Measurements from ENCODE around the gene UBR4.

The UBR4 gene

DNA sequence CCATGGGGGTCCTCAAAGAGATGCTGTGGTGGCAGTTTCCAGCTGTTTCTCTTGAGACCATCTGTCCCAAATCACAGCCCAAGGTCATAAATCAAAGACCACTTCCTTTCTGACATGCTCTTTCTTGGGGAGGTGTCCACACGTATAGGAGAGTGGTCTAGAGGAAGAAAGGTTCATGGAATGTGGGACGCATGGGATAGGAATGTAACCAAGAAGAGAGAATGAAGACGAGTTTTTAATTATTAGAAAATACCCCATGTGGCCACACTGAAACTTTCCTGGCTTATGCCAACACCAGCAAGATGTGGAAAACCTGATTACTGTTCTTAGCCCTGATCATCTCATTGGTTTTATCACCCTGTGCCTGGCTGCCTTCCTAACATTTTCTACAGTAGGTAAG, 129.3 kb downstream of the UBR4 start:
- peak overlapping the region in 2 of 7 experiments; percentile 5 to 10 for H3K4me3 ChIP-seq
- H3K27ac ChIP-seq = peak overlapping the region in 19 of 21 experiments; percentile 26 to 86 (median 66)

DNA sequence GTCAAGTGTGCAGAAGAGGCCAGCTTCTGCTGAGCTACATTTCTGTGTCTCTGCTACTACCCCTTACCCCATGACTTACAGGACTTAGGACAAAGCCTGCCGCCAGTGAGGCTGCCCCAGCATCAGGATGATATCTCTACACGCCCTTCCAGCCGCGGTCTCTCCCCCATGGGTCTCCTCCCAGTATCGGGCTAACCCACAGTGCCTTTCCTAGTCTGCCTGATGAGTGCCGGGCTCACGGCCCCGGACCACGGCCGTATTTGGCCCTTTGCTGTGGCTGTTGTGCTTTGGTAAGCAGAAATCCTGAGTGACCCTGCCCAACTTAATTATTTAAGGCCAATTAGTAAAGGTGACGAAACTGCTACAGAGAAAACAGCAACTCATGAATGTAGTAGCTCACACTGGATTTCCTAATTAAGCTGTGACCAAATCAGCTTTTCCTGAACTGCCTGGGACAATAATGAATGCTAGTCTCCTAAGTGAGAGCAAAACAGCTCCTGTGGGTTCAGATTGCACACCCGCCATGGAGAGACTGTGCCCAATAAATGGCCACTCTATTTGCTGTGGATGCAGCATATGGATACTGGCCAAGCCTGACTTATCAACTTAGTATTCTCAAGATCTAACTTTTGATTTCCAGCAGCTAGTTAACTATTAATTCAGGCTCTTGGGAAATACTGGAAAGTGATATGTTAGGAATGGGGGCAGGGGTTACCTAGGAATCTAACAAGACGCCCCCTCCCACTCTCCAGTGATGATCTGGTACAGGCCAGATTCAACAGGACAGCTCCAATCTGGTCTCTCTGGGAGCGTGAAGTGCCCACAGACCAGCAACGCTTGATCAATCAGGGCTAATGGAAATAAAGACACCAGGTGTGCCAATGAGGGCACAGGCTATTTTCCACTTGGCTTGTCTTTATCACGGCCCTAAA, 130.3 kb downstream of the UBR4 start:
- Histone ChIP-seq H3K27ac (peak overlapping the region in 17 of 21 experiments; percentile 2 to 86 (median 65)), H3K4me3 (no peak overlapping the region)

DNA sequence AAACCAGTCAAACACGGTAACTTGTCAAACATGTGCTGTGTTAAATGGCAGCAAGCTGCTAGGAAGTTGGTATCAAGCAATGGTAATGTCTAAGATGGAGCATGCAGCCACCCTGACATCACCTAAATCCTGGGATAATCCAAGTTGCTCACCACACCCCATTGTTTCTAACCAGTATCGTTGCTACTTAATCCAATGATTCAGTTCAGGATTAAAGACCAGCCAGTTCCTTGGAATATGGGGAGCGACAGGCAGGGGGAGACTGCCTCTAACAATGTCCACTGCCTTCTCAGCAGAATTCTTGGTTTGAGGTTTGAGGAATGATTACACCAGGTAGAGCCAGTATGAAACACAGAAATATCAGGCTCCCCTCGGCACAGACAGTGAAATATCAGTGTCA, 131.5 kb downstream of the UBR4 start:
- no peak overlapping the region for H3K27ac ChIP-seq

DNA sequence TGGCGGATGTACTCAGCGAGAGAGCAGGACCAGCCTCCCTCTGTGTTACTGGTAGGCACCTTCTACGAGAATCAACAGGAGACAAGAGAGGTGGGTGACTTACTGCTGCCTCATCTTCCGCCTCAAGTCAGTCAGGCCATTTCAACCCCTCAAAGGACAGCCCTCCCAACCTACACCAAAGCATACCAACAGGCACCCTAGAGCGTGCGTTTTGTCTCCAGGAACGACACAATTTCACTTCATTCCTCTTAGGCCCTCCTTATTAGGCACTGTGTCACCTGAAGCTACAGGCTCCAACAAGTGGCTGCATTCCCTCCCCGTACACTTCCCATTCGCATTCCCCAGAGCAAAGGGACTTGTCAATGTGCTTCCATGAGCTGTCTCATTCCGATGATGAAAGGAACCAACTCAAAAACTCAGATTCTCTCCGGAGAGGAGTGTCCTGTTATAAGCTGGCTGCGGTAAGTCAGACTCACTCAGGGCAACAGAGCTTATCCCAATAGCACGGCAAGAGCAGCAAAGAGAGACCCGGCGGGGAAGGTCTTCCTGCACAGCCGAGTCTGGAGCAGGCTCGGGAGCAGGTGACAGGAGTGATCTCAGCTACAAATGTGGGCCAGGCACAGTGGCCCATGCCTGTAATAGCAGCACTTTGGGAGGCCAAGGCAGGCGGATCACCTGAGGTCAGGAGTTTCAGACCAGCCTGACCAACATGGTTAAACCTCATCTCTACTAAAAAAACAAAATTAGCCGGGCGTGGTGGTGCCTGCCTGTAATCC, 133.0 kb downstream of the UBR4 start:
- Histone ChIP-seq H3K27ac (peak overlapping the region in 11 of 21 experiments; percentile 6 to 87 (median 66)), H3K4me3 (no peak overlapping the region)

More for the DNA sequence above, 131.5 kb downstream of the UBR4 start:
- no peak overlapping the region for H3K4me3 ChIP-seq

DNA sequence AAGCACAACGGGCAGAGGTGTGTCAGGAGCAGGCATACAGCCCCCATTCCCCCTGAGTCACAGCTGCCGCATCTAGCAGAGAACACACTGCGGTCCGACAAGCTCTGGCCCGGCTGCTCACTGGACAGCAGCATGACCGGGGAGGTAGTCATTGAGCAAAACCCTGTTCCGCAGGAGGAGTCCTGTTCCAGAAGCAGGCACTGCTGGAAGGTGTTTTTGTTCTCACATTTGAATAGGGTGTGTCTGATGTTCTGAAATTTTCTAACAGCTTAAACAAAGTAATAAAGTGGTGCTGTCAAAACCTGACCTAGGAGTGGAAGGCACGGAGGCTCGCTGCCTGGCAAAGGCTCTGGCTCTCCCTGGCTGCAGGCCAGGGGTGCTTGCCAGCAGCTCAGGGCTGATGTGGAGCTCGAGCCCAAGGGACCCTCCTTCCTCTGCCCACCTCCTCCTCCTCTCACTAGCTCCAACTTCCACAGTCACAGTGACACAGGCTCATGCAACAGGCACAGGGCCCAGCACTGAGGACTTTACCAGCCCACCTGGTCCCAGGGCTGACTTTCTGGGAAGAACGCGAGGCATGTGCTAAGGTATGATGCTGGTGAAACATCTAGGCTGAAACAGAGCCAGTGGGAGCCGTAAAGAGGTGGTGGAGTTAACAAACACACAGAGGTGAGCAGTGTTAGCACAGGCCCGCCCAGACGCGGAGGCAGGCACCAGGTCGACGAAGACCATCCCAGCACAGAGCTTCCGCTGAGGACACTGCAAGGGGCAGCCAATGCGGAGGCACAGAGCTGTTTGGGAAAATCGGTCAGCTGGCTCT, 135.0 kb downstream of the UBR4 start:
- Histone ChIP-seq H3K27ac (peak overlapping the region in 20 of 21 experiments; percentile 48 to 87 (median 76)), H3K4me3 (no peak overlapping the region)

DNA sequence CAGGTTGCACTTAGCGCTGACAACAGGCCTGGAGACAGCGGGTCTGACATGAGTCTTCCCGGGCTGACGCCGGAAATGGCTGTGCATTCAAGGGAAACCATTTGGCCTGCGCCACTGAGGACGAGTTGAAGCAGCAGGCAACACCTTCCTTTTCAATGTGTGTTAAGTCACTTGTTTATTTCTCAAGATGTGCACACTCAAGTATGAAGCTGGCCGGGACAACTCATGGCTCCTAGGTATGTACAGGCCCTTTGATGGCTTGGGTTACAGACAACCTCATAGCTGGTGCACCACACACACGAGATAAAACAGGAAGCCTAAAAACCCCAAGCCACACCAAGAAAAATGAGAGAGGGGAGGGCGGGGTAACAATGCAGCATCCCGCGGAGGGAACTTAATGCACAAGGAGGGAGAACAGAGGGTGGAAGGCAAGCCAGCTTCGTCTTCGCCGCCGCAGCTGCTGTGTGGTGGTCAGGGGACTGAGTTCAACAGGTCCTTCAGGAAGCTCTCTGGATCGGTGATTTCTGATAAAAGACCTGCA, 135.6 kb downstream of the UBR4 start:
- Histone ChIP-seq H3K4me3 (no peak overlapping the region), H3K27ac (peak overlapping the region in 19 of 21 experiments; percentile 23 to 87 (median 76))

DNA sequence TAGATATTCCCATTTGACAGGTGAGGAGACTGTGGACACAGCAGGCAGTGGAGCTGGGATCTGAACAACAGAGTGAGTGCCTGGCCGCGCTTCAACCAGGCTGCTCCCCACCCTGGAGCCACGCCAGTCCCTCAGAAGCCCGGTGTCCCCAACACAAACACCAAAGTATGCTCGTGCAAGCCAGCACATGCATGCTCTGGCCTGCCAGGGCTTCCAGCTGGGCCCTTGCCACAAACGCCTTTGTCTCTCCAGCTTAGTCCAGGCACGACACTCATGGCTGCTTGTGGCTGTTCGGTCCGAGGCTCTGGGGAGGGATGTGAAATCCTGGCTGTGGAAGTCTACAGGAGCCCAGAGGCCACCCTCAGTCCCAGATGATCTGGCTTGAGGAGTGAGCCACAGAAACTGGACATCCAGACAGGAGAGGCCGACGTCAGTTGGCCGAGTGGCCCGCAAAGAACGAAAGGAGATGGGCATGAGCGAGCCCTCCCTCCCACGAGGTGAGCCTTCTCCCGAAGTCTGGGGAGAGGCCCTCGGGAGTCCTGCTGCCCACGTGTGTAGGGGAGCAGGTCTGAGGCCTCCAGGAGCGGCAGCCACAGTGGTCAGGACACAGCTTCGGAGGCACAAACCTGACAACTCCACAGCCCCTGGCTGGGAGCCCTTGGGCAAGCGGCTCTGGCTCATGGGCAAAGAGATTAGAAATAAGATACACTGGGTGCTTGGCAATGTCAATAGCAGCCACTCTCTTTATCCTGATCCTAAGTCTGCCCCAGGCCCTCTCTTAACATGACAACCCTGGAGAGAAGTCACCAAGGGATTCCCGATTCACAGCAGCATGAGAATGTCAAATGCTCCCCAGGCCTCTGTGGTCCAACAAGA, 136.5 kb downstream of the UBR4 start:
- Histone ChIP-seq H3K4me3 (no peak overlapping the region), H3K27ac (peak overlapping the region in 18 of 21 experiments; percentile 7 to 87 (median 76))

DNA sequence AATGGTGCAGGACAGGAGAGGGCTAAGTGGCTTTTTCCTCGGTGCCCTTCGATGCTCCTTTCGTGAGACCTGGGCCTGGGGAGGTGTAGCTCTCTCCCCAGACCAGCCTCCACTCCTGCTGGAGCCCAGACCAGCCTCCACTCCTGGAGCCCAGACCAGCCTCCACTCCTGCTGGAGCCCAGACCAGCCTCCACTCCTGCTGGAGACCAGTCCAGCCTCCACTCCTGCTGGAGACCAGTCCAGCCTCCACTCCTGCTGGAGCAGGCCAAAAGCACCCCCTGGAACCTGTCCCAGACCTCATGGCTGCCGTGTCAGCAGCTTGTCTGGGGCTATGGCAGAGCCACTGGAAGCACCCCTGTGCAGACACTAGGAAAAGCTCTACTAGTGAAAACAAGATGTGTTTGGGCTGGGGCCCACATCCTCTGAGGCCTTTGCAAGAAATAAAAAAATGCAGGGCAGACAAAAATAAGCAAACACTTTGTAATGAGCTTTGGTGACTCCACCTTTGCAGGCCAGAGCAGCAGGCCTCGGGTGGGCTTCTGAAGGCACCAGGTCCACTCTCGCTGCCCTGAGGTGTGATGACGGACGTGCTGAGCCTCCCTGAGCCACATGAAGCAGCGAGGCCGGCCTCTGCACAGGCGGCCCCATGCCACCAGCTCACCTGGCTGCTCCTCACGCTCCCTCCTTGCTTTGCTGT, 137.6 kb downstream of the UBR4 start:
- Histone ChIP-seq H3K4me3 (no peak overlapping the region), H3K27ac (peak overlapping the region in 3 of 21 experiments; percentile 24 to 85 (median 81))

DNA sequence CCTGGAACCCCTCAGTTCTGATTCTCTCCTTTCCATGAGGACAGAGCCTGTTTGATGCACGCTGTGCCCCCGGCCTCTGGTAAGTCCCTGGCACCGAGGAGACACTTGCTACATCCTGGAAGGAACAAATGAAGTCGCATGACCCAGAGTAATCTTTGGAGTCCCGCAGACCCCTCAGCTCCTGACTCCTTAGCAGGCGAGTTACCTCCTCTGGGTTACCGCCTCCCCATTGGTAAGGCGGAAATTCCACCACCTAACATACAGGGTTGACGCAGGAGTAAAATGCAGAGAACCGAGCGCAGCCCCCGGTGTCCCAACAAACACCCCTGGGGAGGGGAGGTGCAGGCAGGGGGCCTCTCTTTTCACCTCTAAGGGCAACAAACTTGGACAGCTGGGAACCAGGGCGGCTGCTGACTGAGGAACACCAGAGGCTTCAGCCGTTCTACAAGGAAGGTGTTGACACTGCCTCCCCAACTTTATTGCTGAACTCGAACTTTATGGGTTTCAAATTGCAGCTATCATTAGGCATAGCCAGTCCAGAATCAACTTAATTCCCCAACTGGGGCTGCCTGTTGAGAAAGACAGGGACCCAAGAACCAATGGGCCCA, 138.3 kb downstream of the UBR4 start:
- no peak overlapping the region for H3K4me3 ChIP-seq
- no peak overlapping the region for H3K27ac ChIP-seq

DNA sequence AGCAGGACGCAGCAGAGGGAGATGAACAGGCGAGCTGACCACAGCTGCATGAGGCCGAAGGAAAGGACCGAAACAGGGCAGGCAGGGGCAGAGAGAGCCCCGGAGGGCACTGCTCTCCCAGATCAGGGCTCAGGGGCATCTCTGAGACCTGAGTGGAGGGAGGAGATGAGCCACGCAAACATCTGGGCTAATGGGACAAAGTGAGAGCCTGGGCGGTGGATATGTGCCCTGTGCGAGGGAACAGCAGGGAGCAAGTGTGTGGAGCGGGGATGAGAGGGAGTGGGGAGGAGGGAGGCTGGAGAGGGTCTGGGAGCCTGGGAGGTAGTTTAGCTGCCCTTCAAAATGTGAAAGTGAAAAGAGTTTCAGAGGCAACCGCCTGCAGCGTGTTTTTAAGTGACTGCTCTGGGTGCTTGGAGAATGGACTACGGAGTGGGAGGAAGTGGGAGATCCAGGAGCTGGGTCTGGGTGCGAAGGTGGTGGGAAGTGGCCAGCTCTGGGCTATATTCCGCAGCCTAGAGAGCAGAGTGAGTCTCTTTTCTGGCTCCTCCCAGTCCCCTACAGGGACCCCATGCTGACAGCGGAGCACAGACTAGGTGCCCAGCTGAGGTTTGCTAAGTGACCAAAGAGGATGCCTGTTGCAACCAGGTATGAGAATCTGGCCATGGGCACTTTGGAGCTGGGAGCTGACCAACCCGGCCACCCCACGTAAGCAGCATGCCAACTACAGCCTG, 139.0 kb downstream of the UBR4 start:
- Histone ChIP-seq H3K27ac (no peak overlapping the region), H3K4me3 (no peak overlapping the region)

DNA sequence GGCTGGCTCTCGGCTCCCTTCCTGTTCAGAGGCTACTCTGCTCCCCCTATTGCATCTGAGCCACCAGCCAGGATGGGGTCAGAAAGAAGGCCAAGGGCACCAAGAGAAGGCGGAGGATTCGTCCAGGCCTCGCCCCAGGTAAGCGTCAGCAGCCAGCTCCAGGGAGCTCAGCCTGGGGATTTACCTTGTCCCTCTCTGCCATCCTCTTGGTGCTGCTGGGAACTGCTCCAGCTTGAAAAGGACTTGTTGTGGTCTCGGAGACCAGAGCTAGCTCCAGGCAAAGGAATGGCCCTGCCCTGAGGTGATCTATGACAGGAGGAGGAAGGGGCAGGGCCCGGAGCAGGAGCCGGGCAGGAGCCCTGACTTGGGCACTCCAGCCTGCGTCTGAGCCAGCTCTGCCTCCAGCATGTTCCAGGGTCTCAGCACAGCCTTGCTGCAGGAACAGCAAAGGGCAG, 139.8 kb downstream of the UBR4 start:
- Histone ChIP-seq H3K4me3 (no peak overlapping the region), H3K27ac (no peak overlapping the region)

DNA sequence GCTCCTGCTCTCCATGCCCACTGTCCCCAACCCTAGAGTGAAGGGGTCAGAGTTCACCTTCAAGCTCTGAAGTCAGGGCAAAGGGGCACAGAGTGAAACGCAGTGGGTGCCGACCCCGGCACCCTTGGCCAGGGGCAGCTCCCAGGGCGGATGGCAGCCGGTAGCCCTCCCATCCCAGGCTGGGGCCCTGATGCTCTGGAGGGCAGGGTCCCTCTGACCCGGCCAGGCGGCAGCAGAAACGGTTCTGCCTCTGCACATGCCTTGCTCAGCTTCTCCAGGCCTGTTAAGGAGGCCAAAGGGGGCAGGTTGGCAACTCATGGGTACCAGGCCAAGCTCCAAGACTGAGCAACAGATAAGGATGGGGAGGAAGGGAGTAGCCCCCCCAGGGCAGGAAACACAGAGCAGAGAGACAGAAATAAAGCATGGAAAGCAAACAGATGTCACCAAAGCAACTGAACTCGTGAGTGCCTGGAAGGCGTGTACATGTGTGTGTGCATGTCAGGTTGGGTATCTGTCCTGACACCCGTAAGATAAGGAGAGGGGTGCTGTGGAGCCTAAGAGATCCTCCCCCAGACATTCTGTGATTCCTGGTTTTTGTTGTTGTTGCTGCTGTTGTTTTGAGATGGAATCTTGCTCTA, 141.3 kb downstream of the UBR4 start:
- peak overlapping the region in 1 of 21 experiments; percentile 4 for H3K27ac ChIP-seq
- H3K4me3 ChIP-seq = no peak overlapping the region

DNA sequence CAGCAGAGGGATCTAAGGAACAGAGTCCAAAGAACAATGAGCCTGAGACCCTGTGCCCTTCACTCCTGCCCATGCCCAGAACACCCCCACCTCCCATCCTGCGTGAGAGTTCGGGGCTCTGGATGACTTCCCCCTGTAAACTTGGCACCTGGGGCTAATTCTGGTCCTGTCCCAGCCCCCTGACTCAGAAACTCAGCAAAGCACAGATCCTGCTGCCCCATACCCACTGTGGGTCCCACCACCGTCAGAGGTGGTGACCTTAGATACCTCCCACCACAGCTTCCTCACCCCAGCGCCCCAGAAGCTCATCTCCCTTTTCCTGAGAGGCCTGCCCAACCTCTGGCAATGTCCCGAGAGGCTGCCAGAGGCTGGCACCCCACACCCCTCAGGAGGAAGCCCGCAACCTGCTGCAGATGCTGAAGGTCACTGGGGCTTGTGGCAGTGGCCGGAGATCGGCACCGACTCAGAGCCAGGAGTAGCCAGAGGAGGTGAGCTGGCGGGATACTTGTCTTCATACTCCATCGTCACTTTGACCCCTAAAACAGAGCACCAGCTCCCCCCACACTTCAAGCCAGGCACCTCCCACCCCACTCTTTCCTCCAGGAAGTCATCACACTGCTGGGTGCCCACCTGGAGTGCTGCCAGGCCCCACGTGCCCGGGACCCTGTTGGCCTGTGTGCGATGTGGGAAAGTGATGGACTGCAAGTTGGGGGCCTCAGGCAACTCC, 142.0 kb downstream of the UBR4 start:
- no peak overlapping the region for H3K4me3 ChIP-seq
- peak overlapping the region in 1 of 21 experiments; percentile 4 for H3K27ac ChIP-seq

DNA sequence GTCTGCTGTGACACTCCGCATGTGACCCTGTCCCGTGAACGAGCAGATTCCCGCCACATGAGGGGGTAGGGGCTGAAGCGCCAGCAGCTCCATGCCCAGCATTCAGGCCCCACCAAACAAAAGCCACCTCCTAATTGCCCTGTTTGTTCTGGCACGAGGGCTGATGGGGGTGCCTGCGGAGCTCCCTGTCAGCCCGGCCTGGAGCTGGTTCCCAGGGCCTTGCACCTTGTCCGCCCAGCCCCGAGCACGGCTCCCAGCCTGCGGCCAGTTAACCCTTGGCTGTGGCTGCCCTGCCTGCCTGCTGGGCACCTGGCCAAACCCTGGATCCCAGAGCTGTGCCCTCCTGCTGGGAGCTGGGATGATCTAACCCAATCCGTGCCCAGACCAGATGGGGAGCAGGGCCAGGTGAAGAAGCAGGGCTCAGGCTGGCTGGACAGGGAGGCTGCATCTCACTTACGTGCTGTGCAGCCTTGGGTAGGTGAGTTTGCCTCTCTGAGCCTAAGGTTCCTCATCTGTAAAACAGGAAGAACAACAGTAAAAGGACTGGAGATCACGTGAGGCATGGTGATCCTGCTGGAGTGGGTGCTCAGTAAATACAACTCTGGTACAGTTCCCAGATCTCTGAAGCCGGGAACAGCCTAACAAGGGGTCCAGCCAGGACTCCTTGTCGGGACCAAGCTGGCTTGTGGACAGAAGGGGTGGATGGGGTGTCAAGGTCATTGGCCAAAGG, 142.7 kb downstream of the UBR4 start:
- Histone ChIP-seq H3K27ac (peak overlapping the region in 3 of 21 experiments; percentile 2 to 79 (median 14)), H3K4me3 (no peak overlapping the region)

DNA sequence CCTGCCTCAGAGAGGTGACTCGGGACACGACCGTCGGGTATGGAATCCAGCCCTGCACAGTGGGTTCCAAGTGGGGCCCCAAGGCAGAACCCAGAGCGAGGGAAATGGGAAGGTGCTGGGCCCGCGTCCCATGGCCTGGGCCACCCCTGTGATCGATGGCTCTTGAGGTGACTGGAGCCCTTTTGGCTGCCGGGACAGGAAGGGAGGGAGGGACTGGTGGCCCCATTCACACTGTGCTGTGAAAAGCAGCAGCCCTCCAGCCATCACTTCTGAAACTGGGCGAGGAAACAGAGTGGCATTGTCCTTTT, 143.2 kb downstream of the UBR4 start:
- H3K27ac ChIP-seq = peak overlapping the region in 4 of 21 experiments; percentile 14 to 79 (median 25)
- no peak overlapping the region for H3K4me3 ChIP-seq

Data from skin epidermis (tissue), 12 donors.